ENCODE data around the gene SYS1. TPM values are rescaled to one million over a fixed set of nuclear protein-coding genes. Genes with fewer than 3 reads are reported as not detected.

The SYS1 gene
- total RNA-seq, result 27.7 and 37.9 TPM in 2 replicates

GRCh38 chr20:45362804-45363610, at the start of gene SYS1:
Gene SYS1, plus strand, starts transcription at chr20:45363156. Its CDS starts 376 bp downstream, at chr20:45363532.

GRCh38 chr20:45347936-45348778, 14.8 kb upstream of the SYS1 start, which contains the start of gene SDC4:
Gene SDC4, minus strand, starts transcription at chr20:45348424. Its CDS starts 40 bp downstream, at chr20:45348384.

GRCh38 chr20:45378191-45378590, 15.2 kb downstream of the SYS1 start, which contains the start of gene TP53TG5:
Gene TP53TG5, minus strand, starts transcription at chr20:45378325. Its CDS starts 89 bp downstream, at chr20:45378236.

GRCh38 chr20:45407783-45408645, 45.1 kb downstream of the SYS1 start, which contains the start of gene DBNDD2:
Gene DBNDD2, plus strand, starts transcription at chr20:45408289. Its CDS starts 179 bp downstream, at chr20:45408468.

GRCh38 chr20:45415822-45416637, 53.1 kb downstream of the SYS1 start, which contains the start of gene PIGT:
Gene PIGT, plus strand, starts transcription at chr20:45416141. Its CDS starts 16 bp downstream, at chr20:45416157.

Other genes with a start within 250 kb of the SYS1 start
- gene WFDC5, start 248.0 kb upstream of the SYS1 start, total RNA-seq, result not detected in 2 replicates
- not detected in 2 replicates for gene WFDC12, start 238.7 kb upstream of the SYS1 start, total RNA-seq
- not detected in 2 replicates for gene PI3, start 188.3 kb upstream of the SYS1 start, total RNA-seq
- gene SEMG1, start 156.1 kb upstream of the SYS1 start, total RNA-seq, result not detected in 2 replicates
- gene SEMG2, start 141.8 kb upstream of the SYS1 start, total RNA-seq, result not detected in 2 replicates
- not detected in 2 replicates for gene SLPI, start 108.6 kb upstream of the SYS1 start, total RNA-seq
- not detected in 2 replicates for gene RBPJL, start 56.3 kb upstream of the SYS1 start, total RNA-seq
- 0.33 TPM in 1 of 2 replicates, not detected in the other for gene MATN4, start 54.9 kb upstream of the SYS1 start, total RNA-seq
- gene SDC4, start 14.7 kb upstream of the SYS1 start, total RNA-seq, result 36.8 and 59.1 TPM in 2 replicates
- gene TP53TG5, start 15.2 kb downstream of the SYS1 start, total RNA-seq, result not detected in 2 replicates
- gene DBNDD2, start 45.1 kb downstream of the SYS1 start, total RNA-seq, result 4.9 and 8.2 TPM in 2 replicates
- 49.8 and 63.7 TPM in 2 replicates for gene PIGT, start 53.0 kb downstream of the SYS1 start, total RNA-seq
- gene WFDC2, start 106.6 kb downstream of the SYS1 start, total RNA-seq, result not detected in 2 replicates
- gene SPINT3, start 152.5 kb downstream of the SYS1 start, total RNA-seq, result not detected in 2 replicates
- gene WFDC6, start 176.3 kb downstream of the SYS1 start, total RNA-seq, result not detected in 2 replicates
- not detected in 2 replicates for gene EPPIN, start 184.2 kb downstream of the SYS1 start, total RNA-seq
- not detected in 2 replicates for gene WFDC8, start 216.1 kb downstream of the SYS1 start, total RNA-seq